Bronchial epithelial cell (primary cell): ENCODE data around the gene OR9Q1. TPM values are rescaled to one million over a fixed set of nuclear protein-coding genes. Genes with fewer than 3 reads are reported as not detected.
A peak's percentile ranks its signal among the peaks of the same experiment; 100 is the strongest.

Experiments used
- DNase-seq: peaks from one replicate; pipeline ENCODE4 v3.0.0-alpha.2; 2010; ENCODE audit warnings: low read depth
- FAIRE-seq: peaks from 2 replicates; lab custom pipeline; 2011; peaks lifted over from hg19 to GRCh38; lab: Jason Lieb, UNC
- H3K27me3 ChIP-seq: 2 replicates; pipeline ENCODE4 v1.5.1; 2011; ENCODE audit warnings: low read length; ENCODE audit not compliant: control insufficient read depth, insufficient read depth
- H3K36me3 ChIP-seq: 2 replicates; pipeline ENCODE4 v1.5.1; 2011; ENCODE audit warnings: low read length; ENCODE audit not compliant: control insufficient read depth, insufficient read depth
- H3K4me3 ChIP-seq: 2 replicates; pipeline ENCODE4 v1.5.1; 2011; ENCODE audit warnings: mild to moderate bottlenecking, low read depth, low read length, control low read depth
- CTCF ChIP-seq: IDR thresholded peaks from 2 replicates; pipeline ENCODE4 v1.5.1; 2011; ENCODE audit warnings: mild to moderate bottlenecking, moderate library complexity, low read length, control low read depth, inconsistent platforms; ENCODE audit not compliant: insufficient read depth, severe bottlenecking
- total RNA-seq: library from RNA; depleted of rRNA; stranded (reverse); fragments of >200 nt; gene quantifications from 2 replicates; pipeline ENCODE4 v1.2.1, GENCODE V29; 2014

OR9Q1 gene
- total RNA-seq, 1 donor from 2014 or later: not detected

DNA sequence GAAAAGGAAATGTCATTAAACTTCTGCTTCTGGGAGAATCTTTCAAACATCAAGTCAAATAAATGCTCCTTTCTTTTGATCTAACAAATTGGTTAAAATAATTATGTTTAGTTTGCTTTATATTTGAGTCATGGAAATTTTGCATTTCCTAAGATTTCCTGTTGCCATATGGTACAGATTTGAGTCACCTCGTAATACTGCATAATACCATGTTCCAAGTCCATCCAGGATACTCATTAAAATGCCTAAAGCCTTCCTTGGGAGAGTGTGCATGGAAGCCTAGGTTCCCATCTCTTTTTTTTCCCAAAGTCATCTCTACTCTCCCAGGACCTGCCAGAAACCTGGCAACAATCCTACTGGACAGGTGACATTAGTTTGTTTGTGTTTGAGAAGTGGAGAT, 97.4 kb downstream of the OR9Q1 start:
- Histone ChIP-seq H3K36me3 (no peaks in the 10 kb centered on the region), H3K4me3 (no peak overlapping the region), H3K27me3 (no peaks in the 10 kb centered on the region)
- DNase-seq: no peak
- TF ChIP-seq CTCF: no peak
- no peak for FAIRE-seq

GRCh38 chr11:58125469-58125868, 101.8 kb downstream of the OR9Q1 start, which contains the start of gene OR9I1:
Gene OR9I1, minus strand, starts transcription at chr11:58125530. Its CDS starts 6,086 bp downstream, at chr11:58119444.
- no peak for TF ChIP-seq CTCF
- DNase-seq (no peak), FAIRE-seq (no peak)
- Histone ChIP-seq H3K36me3 (no peaks in the 10 kb centered on the region), H3K4me3 (no peak within 1 kb of the TSS), H3K27me3 (no peaks in the 10 kb centered on the region)

DNA sequence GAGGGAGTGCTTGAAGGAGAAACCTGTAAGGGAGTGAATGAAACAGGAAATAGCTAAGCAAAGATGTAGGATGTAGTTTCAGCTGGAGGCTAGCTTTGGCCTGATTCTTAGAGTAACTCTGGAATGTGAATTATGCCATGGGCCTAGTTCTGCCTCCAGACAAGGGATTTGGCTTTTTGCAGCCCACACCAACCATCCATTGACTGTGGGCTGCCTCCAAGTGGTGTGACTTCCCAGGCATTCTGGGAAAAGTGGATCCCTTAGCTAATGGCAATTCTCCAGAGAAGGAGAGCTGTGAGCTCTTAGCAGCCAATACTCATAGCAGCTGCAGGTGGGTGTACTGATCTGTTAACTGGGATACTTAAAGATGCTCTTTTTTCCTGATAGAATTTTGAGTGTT, 103.7 kb downstream of the OR9Q1 start:
- no peaks in the 10 kb centered on the region for H3K27me3 ChIP-seq
- DNase-seq: no peak
- no peaks in the 10 kb centered on the region for H3K36me3 ChIP-seq
- H3K4me3 ChIP-seq: no peak overlapping the region
- no peak for FAIRE-seq
- TF ChIP-seq CTCF: no peak

DNA sequence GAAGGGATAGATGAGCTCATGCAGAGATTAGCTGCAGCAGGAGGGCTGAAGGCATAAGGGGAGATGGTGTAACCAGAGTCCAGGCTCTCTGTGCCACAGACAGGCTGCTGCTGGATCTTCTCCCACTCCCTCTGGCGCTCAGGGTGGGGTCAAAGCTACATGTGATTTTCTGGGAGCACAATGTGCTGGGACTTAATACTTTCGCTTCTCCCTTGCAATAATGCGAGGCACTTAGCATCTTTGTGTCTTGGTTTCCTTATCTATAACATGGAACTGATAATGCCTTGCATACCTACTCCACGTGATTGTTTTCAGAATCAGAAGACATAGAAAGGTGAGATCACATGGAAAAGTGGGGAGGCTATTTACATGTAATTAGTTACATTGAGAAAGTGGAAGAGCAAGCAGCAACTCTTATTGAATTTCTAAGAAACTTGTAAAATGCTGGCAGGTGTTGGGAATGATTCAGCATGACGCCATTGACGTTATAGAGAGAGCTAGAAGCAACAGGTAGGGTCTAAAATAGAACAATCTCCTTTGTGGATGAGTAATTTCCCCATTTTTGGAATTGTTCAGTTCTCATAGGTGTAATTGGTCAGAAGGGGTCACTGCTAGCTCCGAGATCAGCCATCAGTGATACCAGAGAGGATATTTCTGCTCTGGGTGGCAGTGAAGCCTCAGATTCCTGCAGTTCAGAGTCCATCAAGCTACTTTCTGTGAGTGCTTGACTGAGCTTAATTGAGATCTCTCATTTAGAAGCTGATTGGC, 109.8 kb downstream of the OR9Q1 start:
- FAIRE-seq (no peak), DNase-seq (peak; percentile 18)
- H3K36me3 ChIP-seq: no peaks in the 10 kb centered on the region
- H3K27me3 ChIP-seq: no peaks in the 10 kb centered on the region
- no peak overlapping the region for H3K4me3 ChIP-seq
- no peak for TF ChIP-seq CTCF

DNA sequence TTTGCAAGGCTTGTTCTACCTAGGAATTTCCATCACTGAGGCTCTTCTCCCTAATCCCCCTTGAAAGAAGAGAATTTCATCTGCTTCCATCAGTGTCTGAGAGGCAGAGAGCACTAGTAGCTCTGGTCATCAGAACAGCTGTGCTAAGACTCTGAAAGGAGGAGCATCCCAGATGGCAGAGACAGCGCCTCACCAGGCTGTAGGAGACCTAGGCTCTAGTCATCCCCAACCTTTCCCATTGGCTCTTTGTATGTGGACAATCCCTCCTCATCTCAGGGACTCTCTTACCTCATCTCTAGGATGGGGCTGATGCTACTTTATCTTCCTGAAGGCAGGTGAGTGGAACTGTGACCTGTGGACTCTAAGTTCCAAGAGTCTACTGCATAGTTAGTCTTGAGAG, 110.5 kb downstream of the OR9Q1 start:
- no peaks in the 10 kb centered on the region for H3K36me3 ChIP-seq
- H3K4me3 ChIP-seq: no peak overlapping the region
- DNase-seq (no peak), FAIRE-seq (no peak)
- no peak for TF ChIP-seq CTCF
- no peaks in the 10 kb centered on the region for H3K27me3 ChIP-seq

- Histone ChIP-seq H3K36me3 (no peaks in the 10 kb centered on the region), H3K4me3 (no peak overlapping the region), H3K27me3 (no peaks in the 10 kb centered on the region)
- FAIRE-seq (no peak), DNase-seq (no peak)
- no peak for TF ChIP-seq CTCF
These were observed 111.5 kb downstream of the OR9Q1 start for GRCh38 chr11:58135171-58135570.
